MV-4-11 (cell line): ENCODE results near the gene BAHCC1.
A peak's percentile ranks its signal among the peaks of the same experiment; 100 is the strongest.
"Not testable (repeated sequence)": the region's sequence is repeated elsewhere in the genome, so short reads cannot be mapped to it uniquely, and the experiment has no call there.

ENCODE experiments used
- DNase-seq: peaks from one replicate; lab custom pipeline; 2025; lab: John Stamatoyannopoulos, UW

BAHCC1 gene

GRCh38 chr17:81394921-81395599 lies at the start of gene BAHCC1:
Gene BAHCC1 (plus strand): TSS chr17:81395457. CDS start chr17:81399740, 4,283 bp downstream.
- DNase-seq = peak; percentile 100

DNA sequence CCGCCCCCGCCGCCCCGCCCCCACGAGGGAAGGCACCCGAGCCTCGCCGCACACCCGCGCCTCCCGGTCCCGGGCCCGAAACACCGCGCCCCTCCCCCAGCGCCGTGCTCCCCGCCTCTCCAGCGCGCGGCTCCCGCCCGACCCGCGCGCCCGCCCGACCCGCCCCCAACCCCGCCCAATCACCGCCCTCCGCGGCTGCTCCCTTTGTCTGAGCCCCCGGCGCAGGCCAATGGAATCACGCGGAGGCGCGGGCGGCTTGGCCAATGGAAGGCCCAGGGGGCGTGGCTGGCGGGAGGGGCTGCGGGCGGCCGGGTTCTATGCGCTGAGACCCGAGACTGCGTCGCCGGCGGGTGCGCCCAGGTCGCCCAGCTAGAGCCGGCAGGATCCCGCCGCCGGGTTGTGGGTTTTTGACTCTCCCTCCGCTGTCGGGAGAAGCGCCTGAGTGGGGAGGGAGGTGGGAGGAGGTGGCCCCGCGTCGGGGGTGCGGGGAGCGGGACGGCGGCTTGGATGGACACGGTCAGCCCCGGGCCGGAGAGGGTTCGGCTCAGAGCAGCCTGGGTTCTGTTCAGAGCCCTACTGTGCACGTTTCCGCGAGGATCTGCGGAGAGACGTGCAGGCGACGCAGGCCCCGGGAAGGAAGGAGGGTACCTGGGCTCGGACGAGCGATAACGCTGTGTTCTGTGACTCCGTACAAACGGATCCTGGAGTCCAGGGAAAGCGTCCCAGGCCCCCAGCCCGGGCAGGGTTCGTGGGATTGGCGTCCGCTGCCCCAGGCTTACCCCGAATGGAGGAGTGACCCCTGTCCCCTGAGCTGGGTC lies 49.0 kb upstream of the BAHCC1 start:
- DNase-seq = peak; percentile 92

GRCh38 chr17:81346908-81347349 lies 48.3 kb upstream of the BAHCC1 start:
- no peak for DNase-seq

DNA sequence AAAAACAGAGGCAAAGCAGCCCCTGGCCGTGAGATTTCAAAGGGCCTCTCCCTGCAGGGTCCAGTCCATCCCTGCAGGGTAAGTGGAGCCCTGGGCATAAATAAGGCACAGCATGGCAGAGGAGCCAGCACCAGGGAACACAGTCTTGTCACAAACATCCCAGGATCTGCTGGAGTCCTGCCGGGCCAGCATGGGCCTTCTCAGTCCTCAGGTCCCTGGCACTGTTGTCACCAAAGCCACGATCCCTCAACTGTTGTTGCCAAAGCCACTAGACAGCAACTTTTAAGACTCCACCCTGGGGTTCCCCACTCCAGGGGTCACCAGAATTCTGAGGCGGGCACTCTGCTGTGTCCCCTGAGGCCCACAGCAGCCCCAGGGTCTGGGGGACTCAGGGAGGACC lies 47.8 kb upstream of the BAHCC1 start:
- DNase-seq = no peak

- peak; percentile 11 for DNase-seq
These were observed 46.9 kb upstream of the BAHCC1 start for GRCh38 chr17:81348097-81349055.

GRCh38 chr17:81349397-81350319 lies 45.6 kb upstream of the BAHCC1 start:
- DNase-seq = peak; percentile 3

- DNase-seq = peak; percentile 27
These were observed 44.9 kb upstream of the BAHCC1 start for GRCh38 chr17:81350320-81350890.

- not testable (repeated sequence) for DNase-seq
These were observed 43.8 kb upstream of the BAHCC1 start for GRCh38 chr17:81351329-81352052.

DNA sequence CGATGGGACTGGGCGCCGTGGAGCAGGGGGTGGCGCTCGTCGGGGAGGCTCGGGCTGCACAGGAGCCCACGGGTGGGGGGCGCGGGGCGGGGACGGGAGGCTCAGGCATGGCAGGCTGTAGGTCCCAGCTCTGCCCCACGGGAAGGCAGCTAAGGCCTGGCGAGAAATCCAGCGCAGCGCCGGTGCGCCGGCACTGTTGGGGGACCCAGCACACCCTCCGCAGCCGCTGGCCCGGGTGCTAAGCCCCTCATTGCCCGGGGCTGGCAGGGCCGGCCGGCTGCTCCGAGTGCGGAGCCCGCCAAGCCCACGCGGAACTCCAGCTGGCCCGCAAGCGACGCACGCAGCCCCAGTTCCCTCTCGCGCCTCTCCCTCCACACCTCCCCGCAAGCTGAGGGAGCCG lies 43.2 kb upstream of the BAHCC1 start:
- DNase-seq = not testable (repeated sequence)

- DNase-seq = no peak
These were observed 40.9 kb upstream of the BAHCC1 start for GRCh38 chr17:81354252-81354953.

GRCh38 chr17:81354954-81355347 lies 40.3 kb upstream of the BAHCC1 start:
- peak; percentile 85 for DNase-seq

- no peak for DNase-seq
These were observed 36.0 kb upstream of the BAHCC1 start for GRCh38 chr17:81359218-81359617.

GRCh38 chr17:81362001-81362400 lies 33.3 kb upstream of the BAHCC1 start:
- DNase-seq = not testable (repeated sequence)

GRCh38 chr17:81364278-81365147 lies 30.7 kb upstream of the BAHCC1 start:
- no peak for DNase-seq

GRCh38 chr17:81365148-81365600 lies 30.1 kb upstream of the BAHCC1 start:
- no peak for DNase-seq

- DNase-seq = peak; percentile 20
These were observed 29.4 kb upstream of the BAHCC1 start for GRCh38 chr17:81365601-81366585.

DNA sequence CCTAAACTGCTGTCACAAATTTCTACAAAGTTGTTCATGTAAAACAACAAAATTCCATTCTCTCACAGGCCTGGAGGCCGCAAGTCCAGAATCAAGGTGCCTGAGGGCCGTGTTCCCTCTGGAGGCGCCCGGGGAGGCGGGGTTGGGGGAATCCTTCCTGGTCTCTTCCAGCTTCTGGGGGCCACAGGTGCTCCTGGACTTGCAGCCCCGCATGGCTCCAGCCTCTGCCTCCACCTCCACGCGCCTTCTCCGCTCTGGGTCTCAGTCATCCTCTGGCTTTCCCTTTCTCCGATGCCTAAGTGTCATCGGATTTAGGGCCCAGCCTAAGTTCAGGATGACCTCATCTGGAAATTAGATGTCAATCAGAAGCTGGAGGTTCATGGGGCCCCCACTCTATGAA lies 28.6 kb upstream of the BAHCC1 start:
- DNase-seq = no peak
